Measurements from ENCODE around the gene XXYLT1.

- TF ChIP-seq CTCF (conservative IDR thresholded peaks at IDR 0.05; ENCODE audit: low read depth, low read length) = no peak
- TF ChIP-seq EZH2 (IDR thresholded peaks at IDR 0.05; ENCODE audit: low read length, unreplicated experiment) = no peak
- TF ChIP-seq EZH2phosphoT487 (IDR thresholded peaks at IDR 0.05; ENCODE audit: borderline replicate concordance, low read length) = no peak
These were observed 21.0 kb downstream of the XXYLT1 start for GRCh38 chr3:195249858-195250464.
